GM18867 (cell line): ENCODE measurements around the gene AGBL1.

ENCODE experiments used
- ATAC-seq: cut with Tn5 transposase; IDR thresholded peaks from one replicate; pipeline ENCODE4 v1.9.1; 2021; ENCODE audit warnings: mild to moderate bottlenecking, moderate library complexity; ENCODE audit not compliant: unreplicated experiment

The AGBL1 gene

GRCh38 chr15:86079508-86080266, at the start of gene AGBL1:
Gene AGBL1 (plus strand): TSS chr15:86079871.
- ATAC-seq: no peak

DNA sequence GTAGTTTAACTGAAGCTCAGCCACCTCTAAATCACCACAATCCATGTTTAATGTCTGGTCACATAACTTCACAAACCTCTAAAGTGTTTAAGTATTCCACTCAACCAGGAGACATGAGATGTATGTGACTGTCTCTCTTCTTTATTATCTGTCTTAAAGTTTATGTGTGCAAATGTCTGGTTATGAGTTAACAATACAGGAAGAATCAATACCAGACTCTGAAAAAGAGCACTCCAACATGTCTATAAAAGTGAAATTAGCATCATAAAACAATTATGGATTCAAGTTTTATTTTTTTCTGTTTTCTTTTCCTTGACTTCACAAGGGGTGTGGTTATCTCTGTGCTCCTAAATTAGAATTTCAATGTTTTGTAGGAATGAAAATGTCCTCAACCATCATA, 44.8 kb upstream of the AGBL1 start:
- ATAC-seq: no peak

- no peak for ATAC-seq
Observed at GRCh38 chr15:86036243-86036642, 43.4 kb upstream of the AGBL1 start.

- no peak for ATAC-seq
Observed at GRCh38 chr15:86038491-86038890, 41.2 kb upstream of the AGBL1 start.

- no peak for ATAC-seq
Observed at GRCh38 chr15:86040356-86041033, 39.2 kb upstream of the AGBL1 start.

GRCh38 chr15:86041399-86041798, 38.3 kb upstream of the AGBL1 start:
- no peak for ATAC-seq

GRCh38 chr15:86042226-86042625, 37.4 kb upstream of the AGBL1 start:
- no peak for ATAC-seq

GRCh38 chr15:86044981-86045380, 34.7 kb upstream of the AGBL1 start:
- ATAC-seq: no peak

DNA sequence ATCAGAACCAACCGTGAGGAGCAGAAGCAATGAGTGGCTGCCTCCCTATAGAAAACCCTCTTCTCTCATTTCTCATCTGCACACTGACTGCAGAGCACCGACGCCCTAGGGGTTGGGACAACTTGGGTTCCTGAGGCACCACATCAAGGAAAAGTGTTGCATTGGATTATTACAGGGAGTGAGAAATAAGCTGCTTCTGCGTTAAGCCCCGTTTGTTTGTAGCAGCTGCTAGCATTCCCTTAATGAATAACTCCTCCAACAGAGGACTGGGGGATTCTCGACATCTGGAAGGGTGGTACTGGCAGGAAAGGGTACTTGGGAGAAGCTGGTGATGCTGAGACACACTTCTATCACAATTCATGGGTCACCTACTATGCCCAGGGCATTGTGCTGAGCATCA, 25.3 kb upstream of the AGBL1 start:
- no peak for ATAC-seq

GRCh38 chr15:86055688-86056087, 24.0 kb upstream of the AGBL1 start:
- ATAC-seq: no peak

- ATAC-seq: no peak
Observed at GRCh38 chr15:86059851-86060250, 19.8 kb upstream of the AGBL1 start.

GRCh38 chr15:86060674-86061073, 19.0 kb upstream of the AGBL1 start:
- ATAC-seq: no peak

DNA sequence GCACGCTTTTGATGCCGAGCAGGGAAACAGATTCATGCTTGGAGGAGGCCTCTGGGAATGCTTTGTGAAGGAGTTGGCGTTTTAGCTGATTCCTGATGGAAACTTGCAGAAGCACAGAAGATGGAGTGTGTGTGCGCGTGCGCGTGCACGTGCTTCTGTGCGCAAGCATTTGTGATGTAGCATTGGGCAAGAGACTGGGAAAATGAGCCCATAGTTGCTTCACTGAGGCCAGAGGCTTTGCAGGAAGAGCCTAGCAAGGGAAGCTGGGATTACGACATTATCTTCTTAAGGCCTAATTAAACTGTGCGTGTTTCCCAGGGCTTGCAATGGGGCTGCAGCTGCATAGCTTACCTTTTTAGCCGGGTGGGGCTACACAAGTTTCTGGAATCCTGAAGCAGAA, 18.1 kb upstream of the AGBL1 start:
- no peak for ATAC-seq

- no peak for ATAC-seq
Observed at GRCh38 chr15:86062646-86063243, 16.9 kb upstream of the AGBL1 start.

DNA sequence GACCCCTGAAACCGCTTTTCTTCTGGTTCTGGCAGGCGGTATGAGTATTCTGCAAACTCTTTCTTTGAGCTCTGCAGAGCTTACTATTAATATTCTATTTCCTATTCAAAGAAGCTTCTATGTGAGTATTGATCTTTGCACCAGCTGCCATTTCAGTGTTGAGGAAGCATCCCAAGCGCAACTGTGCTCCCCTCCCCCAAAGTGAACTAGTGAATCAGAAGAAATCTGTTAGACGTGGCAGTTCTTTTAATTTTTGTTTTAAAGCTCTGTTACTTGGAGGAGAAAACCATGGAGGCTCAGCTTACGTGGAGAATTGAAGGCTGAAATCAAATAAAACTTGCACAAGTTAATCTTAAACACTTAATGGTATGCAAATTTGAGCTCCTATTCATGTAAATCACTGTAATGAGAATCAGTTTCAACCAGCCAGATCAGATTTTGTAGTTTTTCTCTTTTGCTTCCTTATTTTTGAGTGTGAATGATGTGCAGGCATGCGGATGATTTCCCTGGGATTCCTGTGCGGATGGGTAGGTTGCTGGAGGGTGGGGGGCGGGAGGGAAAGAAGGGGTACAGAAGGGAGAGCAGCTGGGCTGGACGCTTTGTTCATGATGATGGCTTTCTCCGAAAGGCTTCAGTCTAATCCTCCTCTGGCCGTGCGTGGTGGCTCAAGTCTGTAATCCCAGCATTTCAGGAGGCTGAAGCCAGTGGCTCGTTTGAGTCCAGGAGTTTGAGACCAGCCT, 16.1 kb upstream of the AGBL1 start:
- ATAC-seq: no peak

DNA sequence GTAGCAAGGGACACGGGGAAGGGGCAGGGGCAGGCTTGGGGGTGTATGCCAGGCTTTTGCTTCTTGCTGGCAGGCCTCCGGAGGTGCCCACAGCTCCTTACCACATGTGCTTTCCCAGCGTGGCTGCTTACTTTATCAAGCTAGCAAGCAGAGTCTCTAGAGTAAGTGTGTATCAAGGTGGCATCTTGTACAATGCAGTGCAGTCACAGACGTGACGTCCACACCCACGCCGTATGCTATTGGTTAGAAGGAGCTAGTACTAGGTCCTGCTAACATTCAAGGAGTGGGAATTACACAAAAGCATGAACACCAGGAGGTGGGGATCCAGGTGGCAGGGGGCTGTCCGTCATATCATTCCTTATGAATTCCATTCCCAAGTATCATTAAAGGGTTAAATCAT, 15.3 kb upstream of the AGBL1 start:
- no peak for ATAC-seq

- no peak for ATAC-seq
Observed at GRCh38 chr15:86066174-86066834, 13.4 kb upstream of the AGBL1 start.

- no peak for ATAC-seq
Observed at GRCh38 chr15:86073281-86073680, 6.4 kb upstream of the AGBL1 start.

DNA sequence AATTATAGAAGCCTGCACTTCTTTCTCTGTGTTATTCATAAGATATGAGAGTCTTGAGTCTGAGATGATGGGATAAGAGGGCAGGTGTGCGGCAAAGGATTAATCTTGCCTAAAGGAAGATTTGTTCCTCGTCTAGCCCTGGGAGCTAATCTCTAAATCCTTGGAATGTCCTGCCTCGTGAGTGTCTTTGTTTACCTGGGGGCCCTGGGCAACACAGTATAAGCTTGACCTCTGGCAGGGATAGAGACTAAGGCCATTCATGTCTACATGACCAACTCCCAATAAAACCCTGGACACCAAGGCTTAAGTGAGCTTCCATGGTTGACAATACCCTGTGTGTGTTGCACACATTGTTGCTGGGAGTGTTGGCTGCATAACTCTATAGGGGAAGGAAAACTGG, 3.2 kb upstream of the AGBL1 start:
- no peak for ATAC-seq

GRCh38 chr15:86077070-86077469, 2.6 kb upstream of the AGBL1 start:
- ATAC-seq: no peak

- ATAC-seq: no peak
Observed at GRCh38 chr15:86080302-86080701, 631 bp downstream of the AGBL1 start.
